SK-N-SH treated with all-trans-retinoic acid at 6 μM for 48 hours (cell line): Measurements from ENCODE around the gene CCDC8.
"Not testable (repeated sequence)": the region's sequence is repeated elsewhere in the genome, so short reads cannot be mapped to it uniquely, and the experiment has no call there.

Experiments used
- ATAC-seq: fragments of 200-7000 bp; cut with Tn5 transposase; 3 replicates; pipeline ENCODE4 v1.9.1; 2020; ENCODE audit warnings: mild to moderate bottlenecking, moderate library complexity
- ARNTL ChIP-seq: fragments of 450-650 bp; formaldehyde crosslinking; IDR thresholded peaks from 2 replicates; pipeline ENCODE4 v1.5.0; 2020; ENCODE audit warnings: low read depth, mild to moderate bottlenecking, moderate library complexity, borderline replicate concordance
- BACH2 ChIP-seq: fragments of 250-450 bp; sonication (Bioruptor Pico); IDR thresholded peaks from 2 replicates; pipeline ENCODE4 v1.9.0; 2021; ENCODE audit warnings: mild to moderate bottlenecking, borderline replicate concordance
- CSDC2 ChIP-seq: fragments of 250-450 bp; sonication (Bioruptor Pico); IDR thresholded peaks from 2 replicates; pipeline ENCODE4 v1.5.0; 2020; ENCODE audit warnings: mild to moderate bottlenecking, moderate library complexity
- ESRRG ChIP-seq: fragments of 250-450 bp; sonication (Bioruptor Pico); IDR thresholded peaks from 2 replicates; pipeline ENCODE4 v1.6.1; 2021; ENCODE audit warnings: mild to moderate bottlenecking
- GLIS3 ChIP-seq: fragments of 250-450 bp; sonication (Bioruptor Pico); IDR thresholded peaks from 2 replicates; pipeline ENCODE4 v1.5.0; 2020; ENCODE audit warnings: mild to moderate bottlenecking, moderate library complexity
- ISL1 ChIP-seq: fragments of 250-450 bp; sonication (Bioruptor Pico); IDR thresholded peaks from 2 replicates; pipeline ENCODE4 v2.1.2; 2022; ENCODE audit warnings: mild to moderate bottlenecking, moderate library complexity
- OSR1 ChIP-seq: fragments of 250-450 bp; sonication (Bioruptor Pico); IDR thresholded peaks from 2 replicates; pipeline ENCODE4 v1.8.0; 2022; ENCODE audit warnings: moderate library complexity, mild to moderate bottlenecking, inconsistent platforms
- PPARA ChIP-seq: fragments of 250-450 bp; sonication (Bioruptor Pico); IDR thresholded peaks from 2 replicates; pipeline ENCODE4 v1.5.0; 2020; ENCODE audit warnings: mild to moderate bottlenecking, borderline replicate concordance
- RARB ChIP-seq: fragments of 250-450 bp; sonication (Bioruptor Pico); IDR thresholded peaks from 2 replicates; pipeline ENCODE4 v1.8.0; 2021; ENCODE audit warnings: mild to moderate bottlenecking, moderate library complexity
- SNAI2 ChIP-seq: fragments of 250-450 bp; sonication (Bioruptor Pico); IDR thresholded peaks from 2 replicates; pipeline ENCODE4 v1.5.0; 2020; ENCODE audit warnings: mild to moderate bottlenecking, moderate library complexity
- TCF4 ChIP-seq: fragments of 250-450 bp; sonication (Bioruptor Pico); IDR thresholded peaks from 2 replicates; pipeline ENCODE4 v1.8.0; 2021; ENCODE audit warnings: mild to moderate bottlenecking, moderate library complexity, borderline replicate concordance
- TOX ChIP-seq: fragments of 250-450 bp; sonication (Bioruptor Pico); IDR thresholded peaks from 2 replicates; pipeline ENCODE4 v1.8.0; 2021; ENCODE audit warnings: mild to moderate bottlenecking, moderate library complexity, borderline replicate concordance
- ZC3H10 ChIP-seq: fragments of 250-450 bp; sonication (Bioruptor Pico); IDR thresholded peaks from 2 replicates; pipeline ENCODE4 v1.5.1; 2021; ENCODE audit warnings: mild to moderate bottlenecking, moderate library complexity
- ZFP3 ChIP-seq: fragments of 250-450 bp; sonication (Bioruptor Pico); IDR thresholded peaks from 2 replicates; pipeline ENCODE4 v1.5.0; 2020; ENCODE audit warnings: mild to moderate bottlenecking, moderate library complexity
- ZFP30 ChIP-seq: fragments of 450-650 bp; formaldehyde crosslinking; IDR thresholded peaks from 2 replicates; pipeline ENCODE4 v1.5.0; 2022; ENCODE audit warnings: mild to moderate bottlenecking, moderate library complexity
- ZNF70 ChIP-seq: fragments of 450-650 bp; formaldehyde crosslinking; IDR thresholded peaks from 2 replicates; pipeline ENCODE4 v1.5.0; 2020; ENCODE audit warnings: mild to moderate bottlenecking, moderate library complexity
- ZNF8 ChIP-seq: fragments of 450-650 bp; formaldehyde crosslinking; IDR thresholded peaks from 2 replicates; pipeline ENCODE4 v1.5.0; 2020; ENCODE audit warnings: mild to moderate bottlenecking, moderate library complexity
- TF ChIP-seq, protein P1 (sequence below): fragments of 250-450 bp; sonication (Bioruptor Pico); IDR thresholded peaks from 2 replicates; pipeline ENCODE4 v1.5.1; 2020; ENCODE audit warnings: low read depth, mild to moderate bottlenecking, moderate library complexity
- TF ChIP-seq, protein P2 (sequence below): fragments of 250-450 bp; sonication (Bioruptor Pico); IDR thresholded peaks from 2 replicates; pipeline ENCODE4 v1.8.0; 2020; ENCODE audit warnings: mild to moderate bottlenecking, moderate library complexity, borderline replicate concordance
- TF ChIP-seq, protein P3 (sequence below): fragments of 250-450 bp; sonication (Bioruptor Pico); IDR thresholded peaks from 2 replicates; pipeline ENCODE4 v1.5.0; 2020; ENCODE audit warnings: mild to moderate bottlenecking, moderate library complexity
- TF ChIP-seq, protein P4 (sequence below): fragments of 250-450 bp; sonication (Bioruptor Pico); IDR thresholded peaks from 2 replicates; pipeline ENCODE4 v1.8.0; 2021; ENCODE audit warnings: low read depth, mild to moderate bottlenecking, moderate library complexity, borderline replicate concordance
- TF ChIP-seq, protein P5 (sequence below): fragments of 250-450 bp; sonication (Bioruptor Pico); IDR thresholded peaks from 2 replicates; pipeline ENCODE4 v1.5.1; 2021; ENCODE audit warnings: mild to moderate bottlenecking, moderate library complexity

CCDC8 gene

DNA sequence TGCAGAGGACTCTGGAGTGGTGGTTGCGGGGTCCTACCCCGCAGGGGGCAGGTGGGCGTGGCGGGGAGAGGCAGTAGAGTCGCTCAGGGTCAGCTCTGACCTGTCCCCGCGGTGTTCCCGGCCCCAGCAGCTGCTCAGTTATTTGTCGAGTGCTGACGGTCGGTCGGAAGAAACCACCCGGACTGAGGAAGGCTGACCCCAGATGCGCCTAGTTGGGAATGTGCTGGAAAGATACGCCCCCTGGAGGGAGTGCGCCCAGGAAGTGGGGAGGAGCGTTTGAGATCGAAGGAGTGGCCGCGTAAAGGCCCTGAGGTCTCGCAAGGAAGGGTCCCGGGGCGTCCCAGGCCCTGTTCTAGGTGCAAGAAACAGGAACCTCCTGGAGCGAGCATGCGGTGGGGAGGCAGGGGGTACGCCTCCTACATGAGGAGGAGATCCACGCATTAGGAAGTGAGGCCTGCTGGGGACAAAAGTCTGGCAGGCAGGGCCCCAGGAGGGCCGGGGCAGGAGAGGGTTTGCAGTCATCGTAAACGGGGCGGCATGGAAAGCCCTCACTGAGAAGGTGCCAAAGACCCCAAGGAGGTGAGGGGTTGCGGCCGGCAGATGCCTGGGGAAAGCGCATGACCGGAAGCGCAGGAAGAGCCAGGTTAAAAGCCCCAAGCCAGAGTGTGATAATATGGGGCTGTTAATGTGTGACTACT, 9.2 kb downstream of the CCDC8 start:
- no peak; the same call in 2 of the 3 replicates for ATAC-seq
- TF ChIP-seq ESRRG (CRISPR knock-in tag) (no peak), PPARA (CRISPR knock-in tag) (no peak), ZC3H10 (CRISPR knock-in tag) (no peak), ZNF8 (CRISPR knock-in tag) (no peak), TOX (no peak), SNAI2 (no peak), TCF4 (CRISPR knock-in tag) (no peak), ZNF70 (CRISPR knock-in tag) (no peak), RARB (CRISPR knock-in tag) (no peak)
- TF ChIP-seq, protein P1, sequence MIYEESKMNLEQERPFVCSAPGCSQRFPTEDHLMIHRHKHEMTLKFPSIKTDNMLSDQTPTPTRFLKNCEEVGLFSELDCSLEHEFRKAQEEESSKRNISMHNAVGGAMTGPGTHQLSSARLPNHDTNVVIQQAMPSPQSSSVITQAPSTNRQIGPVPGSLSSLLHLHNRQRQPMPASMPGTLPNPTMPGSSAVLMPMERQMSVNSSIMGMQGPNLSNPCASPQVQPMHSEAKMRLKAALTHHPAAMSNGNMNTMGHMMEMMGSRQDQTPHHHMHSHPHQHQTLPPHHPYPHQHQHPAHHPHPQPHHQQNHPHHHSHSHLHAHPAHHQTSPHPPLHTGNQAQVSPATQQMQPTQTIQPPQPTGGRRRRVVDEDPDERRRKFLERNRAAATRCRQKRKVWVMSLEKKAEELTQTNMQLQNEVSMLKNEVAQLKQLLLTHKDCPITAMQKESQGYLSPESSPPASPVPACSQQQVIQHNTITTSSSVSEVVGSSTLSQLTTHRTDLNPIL = no peak

DNA sequence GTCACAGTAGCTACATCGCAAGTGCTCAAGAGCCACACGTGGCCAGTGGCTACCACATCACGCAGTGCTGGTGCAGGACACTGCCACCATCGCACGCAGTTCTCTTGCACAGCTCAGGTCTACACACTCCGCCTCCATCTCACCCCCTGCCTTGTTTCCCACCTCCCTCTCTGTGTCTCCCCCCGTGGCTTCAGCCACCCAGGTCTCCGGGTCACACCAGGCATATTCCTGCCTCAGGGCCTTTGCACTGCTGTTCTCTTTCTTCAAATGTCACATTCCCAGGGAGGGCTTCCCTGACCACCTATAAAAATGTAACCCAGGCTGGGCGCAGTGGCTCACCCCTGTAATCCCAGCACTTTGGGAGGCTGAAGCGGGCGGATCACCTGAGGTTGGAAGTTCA, 10.6 kb downstream of the CCDC8 start:
- ATAC-seq = peak; percentile 15; the same call in 2 of the 3 replicates
- TF ChIP-seq SNAI2 (no peak), CSDC2 (CRISPR knock-in tag) (no peak), ZNF8 (CRISPR knock-in tag) (no peak)

DNA sequence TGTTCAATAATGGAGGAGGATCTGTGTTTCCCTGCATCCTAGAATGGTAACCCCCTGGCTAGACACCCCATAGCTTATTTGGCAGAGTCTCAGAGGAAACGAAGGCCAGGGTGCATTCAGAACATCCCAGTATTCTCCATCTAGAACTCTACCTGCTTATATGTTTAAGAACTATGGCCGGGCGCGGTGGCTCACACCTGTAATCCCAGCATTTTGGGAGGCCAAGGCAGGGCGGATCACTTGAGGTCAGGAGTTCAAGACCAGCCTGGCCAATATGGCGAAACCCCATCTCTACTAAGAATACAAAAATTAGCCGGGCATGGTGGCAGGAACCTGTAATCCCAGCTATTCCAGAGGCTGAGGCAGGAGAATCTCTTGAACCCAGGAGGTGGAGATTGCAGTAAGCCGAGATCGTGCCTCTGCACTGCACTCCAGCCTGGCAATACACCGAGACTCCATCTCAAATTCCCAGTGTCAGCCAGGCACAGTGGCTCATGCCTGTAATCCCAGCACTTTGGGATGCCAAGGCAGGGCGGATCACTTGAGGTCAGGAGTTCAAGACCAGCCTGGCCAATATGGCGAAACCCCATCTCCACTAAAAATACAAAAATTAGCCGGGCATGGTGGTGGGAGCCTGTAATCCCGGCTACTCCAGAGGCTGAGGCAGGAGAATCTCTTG, 15.4 kb downstream of the CCDC8 start:
- not testable (repeated sequence) for ATAC-seq

DNA sequence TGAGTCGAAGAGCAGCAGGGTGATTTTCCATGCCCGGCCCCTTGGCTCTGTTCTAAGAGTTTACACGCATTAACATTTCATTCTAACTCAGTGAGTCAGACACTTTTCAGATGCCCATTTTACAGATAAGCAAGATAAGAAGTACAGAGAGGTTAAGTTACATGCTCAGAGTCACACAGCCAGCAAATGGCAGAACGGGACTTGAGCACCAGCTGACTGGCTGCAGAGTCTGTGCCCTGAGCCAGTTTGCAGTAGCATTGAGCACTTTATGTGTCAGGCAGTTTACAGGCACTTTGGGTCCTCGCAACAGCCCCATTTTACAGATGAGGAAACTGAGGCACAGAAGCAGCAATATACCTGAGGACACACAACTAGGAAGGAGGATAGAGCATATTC, 19.0 kb downstream of the CCDC8 start:
- ATAC-seq = no peak
- TF ChIP-seq TOX = no peak
- no peak for TF ChIP-seq ZFP3 (CRISPR knock-in tag)
- TF ChIP-seq, protein P2, sequence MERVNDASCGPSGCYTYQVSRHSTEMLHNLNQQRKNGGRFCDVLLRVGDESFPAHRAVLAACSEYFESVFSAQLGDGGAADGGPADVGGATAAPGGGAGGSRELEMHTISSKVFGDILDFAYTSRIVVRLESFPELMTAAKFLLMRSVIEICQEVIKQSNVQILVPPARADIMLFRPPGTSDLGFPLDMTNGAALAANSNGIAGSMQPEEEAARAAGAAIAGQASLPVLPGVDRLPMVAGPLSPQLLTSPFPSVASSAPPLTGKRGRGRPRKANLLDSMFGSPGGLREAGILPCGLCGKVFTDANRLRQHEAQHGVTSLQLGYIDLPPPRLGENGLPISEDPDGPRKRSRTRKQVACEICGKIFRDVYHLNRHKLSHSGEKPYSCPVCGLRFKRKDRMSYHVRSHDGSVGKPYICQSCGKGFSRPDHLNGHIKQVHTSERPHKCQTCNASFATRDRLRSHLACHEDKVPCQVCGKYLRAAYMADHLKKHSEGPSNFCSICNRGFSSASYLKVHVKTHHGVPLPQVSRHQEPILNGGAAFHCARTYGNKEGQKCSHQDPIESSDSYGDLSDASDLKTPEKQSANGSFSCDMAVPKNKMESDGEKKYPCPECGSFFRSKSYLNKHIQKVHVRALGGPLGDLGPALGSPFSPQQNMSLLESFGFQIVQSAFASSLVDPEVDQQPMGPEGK (CRISPR knock-in tag) = no peak
- no peak for TF ChIP-seq ARNTL (CRISPR knock-in tag)
- TF ChIP-seq, protein P3, sequence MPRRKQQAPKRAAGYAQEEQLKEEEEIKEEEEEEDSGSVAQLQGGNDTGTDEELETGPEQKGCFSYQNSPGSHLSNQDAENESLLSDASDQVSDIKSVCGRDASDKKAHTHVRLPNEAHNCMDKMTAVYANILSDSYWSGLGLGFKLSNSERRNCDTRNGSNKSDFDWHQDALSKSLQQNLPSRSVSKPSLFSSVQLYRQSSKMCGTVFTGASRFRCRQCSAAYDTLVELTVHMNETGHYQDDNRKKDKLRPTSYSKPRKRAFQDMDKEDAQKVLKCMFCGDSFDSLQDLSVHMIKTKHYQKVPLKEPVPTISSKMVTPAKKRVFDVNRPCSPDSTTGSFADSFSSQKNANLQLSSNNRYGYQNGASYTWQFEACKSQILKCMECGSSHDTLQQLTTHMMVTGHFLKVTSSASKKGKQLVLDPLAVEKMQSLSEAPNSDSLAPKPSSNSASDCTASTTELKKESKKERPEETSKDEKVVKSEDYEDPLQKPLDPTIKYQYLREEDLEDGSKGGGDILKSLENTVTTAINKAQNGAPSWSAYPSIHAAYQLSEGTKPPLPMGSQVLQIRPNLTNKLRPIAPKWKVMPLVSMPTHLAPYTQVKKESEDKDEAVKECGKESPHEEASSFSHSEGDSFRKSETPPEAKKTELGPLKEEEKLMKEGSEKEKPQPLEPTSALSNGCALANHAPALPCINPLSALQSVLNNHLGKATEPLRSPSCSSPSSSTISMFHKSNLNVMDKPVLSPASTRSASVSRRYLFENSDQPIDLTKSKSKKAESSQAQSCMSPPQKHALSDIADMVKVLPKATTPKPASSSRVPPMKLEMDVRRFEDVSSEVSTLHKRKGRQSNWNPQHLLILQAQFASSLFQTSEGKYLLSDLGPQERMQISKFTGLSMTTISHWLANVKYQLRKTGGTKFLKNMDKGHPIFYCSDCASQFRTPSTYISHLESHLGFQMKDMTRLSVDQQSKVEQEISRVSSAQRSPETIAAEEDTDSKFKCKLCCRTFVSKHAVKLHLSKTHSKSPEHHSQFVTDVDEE (CRISPR knock-in tag) = no peak
- TF ChIP-seq ISL1 (CRISPR knock-in tag) = no peak
- no peak for TF ChIP-seq TCF4 (CRISPR knock-in tag)
- no peak for TF ChIP-seq PPARA (CRISPR knock-in tag)
- TF ChIP-seq SNAI2 = no peak
- no peak for TF ChIP-seq ZC3H10 (CRISPR knock-in tag)
- TF ChIP-seq OSR1 = no peak
- no peak for TF ChIP-seq ESRRG (CRISPR knock-in tag)
- TF ChIP-seq RARB (CRISPR knock-in tag) = no peak
- no peak for TF ChIP-seq ZFP30 (CRISPR knock-in tag)
- TF ChIP-seq, protein P4, sequence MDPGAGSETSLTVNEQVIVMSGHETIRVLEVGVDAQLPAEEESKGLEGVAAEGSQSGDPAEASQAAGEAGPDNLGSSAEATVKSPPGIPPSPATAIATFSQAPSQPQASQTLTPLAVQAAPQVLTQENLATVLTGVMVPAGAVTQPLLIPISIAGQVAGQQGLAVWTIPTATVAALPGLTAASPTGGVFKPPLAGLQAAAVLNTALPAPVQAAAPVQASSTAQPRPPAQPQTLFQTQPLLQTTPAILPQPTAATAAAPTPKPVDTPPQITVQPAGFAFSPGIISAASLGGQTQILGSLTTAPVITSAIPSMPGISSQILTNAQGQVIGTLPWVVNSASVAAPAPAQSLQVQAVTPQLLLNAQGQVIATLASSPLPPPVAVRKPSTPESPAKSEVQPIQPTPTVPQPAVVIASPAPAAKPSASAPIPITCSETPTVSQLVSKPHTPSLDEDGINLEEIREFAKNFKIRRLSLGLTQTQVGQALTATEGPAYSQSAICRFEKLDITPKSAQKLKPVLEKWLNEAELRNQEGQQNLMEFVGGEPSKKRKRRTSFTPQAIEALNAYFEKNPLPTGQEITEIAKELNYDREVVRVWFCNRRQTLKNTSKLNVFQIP (CRISPR knock-in tag) = no peak
- TF ChIP-seq, protein P5, sequence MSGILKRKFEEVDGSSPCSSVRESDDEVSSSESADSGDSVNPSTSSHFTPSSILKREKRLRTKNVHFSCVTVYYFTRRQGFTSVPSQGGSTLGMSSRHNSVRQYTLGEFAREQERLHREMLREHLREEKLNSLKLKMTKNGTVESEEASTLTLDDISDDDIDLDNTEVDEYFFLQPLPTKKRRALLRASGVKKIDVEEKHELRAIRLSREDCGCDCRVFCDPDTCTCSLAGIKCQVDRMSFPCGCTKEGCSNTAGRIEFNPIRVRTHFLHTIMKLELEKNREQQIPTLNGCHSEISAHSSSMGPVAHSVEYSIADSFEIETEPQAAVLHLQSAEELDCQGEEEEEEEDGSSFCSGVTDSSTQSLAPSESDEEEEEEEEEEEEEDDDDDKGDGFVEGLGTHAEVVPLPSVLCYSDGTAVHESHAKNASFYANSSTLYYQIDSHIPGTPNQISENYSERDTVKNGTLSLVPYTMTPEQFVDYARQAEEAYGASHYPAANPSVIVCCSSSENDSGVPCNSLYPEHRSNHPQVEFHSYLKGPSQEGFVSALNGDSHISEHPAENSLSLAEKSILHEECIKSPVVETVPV (CRISPR knock-in tag) = no peak
- no peak for TF ChIP-seq CSDC2 (CRISPR knock-in tag)
- TF ChIP-seq BACH2 (CRISPR knock-in tag) = no peak
- TF ChIP-seq GLIS3 (CRISPR knock-in tag) = no peak
